ENCODE measurements around the gene NOTCH3.

Gene NOTCH3

DNA sequence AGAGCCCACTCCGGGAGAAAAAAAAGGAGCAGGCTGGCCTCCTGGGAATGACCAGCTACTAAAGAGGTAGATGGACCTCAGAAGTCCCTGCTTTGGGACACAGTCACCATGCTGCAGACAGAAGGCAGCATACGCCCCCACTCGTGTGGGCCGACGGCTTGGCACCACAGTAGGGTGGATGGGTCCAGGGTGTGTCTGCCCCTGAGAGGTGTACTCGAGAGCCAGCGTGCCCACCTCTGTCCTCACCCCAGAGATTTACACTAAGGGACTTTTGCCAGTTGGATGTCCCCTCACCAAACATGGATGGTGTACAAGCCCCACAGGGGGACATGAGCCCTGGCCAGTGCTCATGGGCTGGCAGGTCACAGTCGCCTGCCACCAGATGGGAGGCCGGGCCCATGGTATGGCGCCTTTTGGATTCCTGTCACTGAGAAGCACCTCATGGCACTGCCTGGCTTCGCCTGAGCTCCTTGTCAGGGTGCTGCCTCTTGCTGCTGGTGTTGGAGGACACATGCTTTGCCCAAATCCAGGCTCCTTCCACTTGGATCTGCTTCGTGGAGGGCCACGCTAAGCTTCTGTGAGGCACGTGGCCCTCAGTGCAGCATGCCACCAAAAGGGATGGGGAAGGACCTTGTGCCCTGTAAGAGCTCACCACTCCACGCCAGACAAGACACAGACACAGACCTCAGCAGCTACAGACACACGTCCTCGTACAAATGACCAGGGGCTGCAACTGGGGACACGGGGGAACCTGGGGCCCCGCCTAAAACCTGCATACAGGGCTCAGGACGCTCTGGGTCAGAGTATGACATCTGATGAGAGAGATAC lies 44.8 kb upstream of the NOTCH3 start:
- no peak for DNase-seq (ENCODE audit: insufficient read length, low spot score)
- TF ChIP-seq POLR2A (IDR thresholded peaks at IDR 0.05; ENCODE audit: low read depth, low read length) (no peak), POU2F2 (IDR thresholded peaks at IDR 0.05; ENCODE audit: low read depth, low read length) (no peak)
- no peak for FAIRE-seq

DNA sequence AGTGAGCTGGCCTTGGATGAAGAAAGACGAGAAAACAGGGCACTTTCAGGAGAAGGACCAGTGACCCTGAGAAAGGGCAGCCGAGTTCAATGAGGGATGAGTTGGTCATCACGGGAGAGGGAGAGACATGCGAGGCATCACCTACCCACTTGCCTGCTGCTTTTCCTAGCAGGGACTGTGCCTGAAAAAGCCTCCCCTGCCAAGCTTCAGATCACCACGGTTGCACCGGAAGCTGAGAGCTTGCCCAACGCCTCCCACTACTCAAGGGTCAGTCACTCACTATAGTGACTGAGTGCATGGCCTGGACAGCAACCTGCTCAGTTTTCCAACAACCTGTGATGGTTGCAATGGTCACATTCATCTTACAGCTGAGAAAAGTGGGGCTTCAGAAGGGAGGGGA lies 44.0 kb upstream of the NOTCH3 start:
- DNase-seq (ENCODE audit: insufficient read length, low spot score) (no peak), FAIRE-seq (no peak)
- TF ChIP-seq PAX5 (IDR thresholded peaks at IDR 0.05; ENCODE audit: insufficient read depth, low read length, severe bottlenecking) = no peak
- no peak for TF ChIP-seq POLR2AphosphoS5 (IDR thresholded peaks at IDR 0.05; ENCODE audit: low read depth, low read length)
- no peak for TF ChIP-seq POLR2A (IDR thresholded peaks at IDR 0.05; ENCODE audit: low read depth, low read length)
- TF ChIP-seq TAF1 (IDR thresholded peaks at IDR 0.05; ENCODE audit: low read depth, low read length) = no peak
- no peak for TF ChIP-seq POU2F2 (IDR thresholded peaks at IDR 0.05; ENCODE audit: low read depth, low read length)
- no peak for TF ChIP-seq SPI1 (IDR thresholded peaks at IDR 0.05; ENCODE audit: low read depth, low read length)

DNA sequence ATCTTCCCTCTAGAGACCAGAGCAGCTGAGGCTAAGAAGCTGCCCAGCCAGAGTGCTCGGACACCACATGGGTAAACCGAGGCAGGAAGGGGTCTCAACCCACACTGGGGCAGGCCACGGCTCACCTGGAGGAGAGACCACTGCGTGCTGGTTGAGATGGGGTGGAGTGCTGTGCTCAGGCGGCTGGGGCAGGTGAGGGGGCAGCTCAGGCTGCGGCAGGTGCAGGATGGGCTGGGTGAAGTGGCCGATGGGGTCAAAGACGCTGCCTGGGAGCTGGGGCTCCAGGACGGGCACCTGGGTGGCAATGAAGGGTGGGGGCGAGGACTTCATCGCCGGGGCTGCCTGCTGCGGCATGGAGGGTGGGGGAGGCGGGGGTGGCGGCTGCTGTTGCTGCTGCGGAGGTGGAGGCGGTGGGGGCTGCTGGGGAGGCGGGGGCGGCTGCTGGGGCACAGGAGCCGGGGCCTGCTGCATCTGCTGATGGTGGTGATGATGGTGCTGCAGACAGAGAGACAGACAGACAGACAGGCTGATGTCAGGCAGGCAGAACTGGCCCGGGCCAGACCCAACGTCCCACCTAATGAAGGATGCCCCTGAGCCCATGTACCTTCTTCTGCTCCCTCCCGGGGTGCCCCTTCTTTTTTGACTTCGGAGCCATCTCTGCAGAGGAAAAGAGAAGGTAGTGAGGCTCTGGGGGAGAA lies 43.5 kb upstream of the NOTCH3 start:
- DNase-seq (ENCODE audit: insufficient read length, low spot score) (no peak), FAIRE-seq (no peak)
- TF ChIP-seq TAF1 (IDR thresholded peaks at IDR 0.05; ENCODE audit: low read depth, low read length) (no peak), PAX5 (IDR thresholded peaks at IDR 0.05; ENCODE audit: insufficient read depth, low read length, severe bottlenecking) (no peak), SPI1 (IDR thresholded peaks at IDR 0.05; ENCODE audit: low read depth, low read length) (no peak), POLR2AphosphoS5 (IDR thresholded peaks at IDR 0.05; ENCODE audit: low read depth, low read length) (no peak), POU2F2 (IDR thresholded peaks at IDR 0.05; ENCODE audit: low read depth, low read length) (no peak), POLR2A (IDR thresholded peaks at IDR 0.05; ENCODE audit: low read depth, low read length) (no peak)

DNA sequence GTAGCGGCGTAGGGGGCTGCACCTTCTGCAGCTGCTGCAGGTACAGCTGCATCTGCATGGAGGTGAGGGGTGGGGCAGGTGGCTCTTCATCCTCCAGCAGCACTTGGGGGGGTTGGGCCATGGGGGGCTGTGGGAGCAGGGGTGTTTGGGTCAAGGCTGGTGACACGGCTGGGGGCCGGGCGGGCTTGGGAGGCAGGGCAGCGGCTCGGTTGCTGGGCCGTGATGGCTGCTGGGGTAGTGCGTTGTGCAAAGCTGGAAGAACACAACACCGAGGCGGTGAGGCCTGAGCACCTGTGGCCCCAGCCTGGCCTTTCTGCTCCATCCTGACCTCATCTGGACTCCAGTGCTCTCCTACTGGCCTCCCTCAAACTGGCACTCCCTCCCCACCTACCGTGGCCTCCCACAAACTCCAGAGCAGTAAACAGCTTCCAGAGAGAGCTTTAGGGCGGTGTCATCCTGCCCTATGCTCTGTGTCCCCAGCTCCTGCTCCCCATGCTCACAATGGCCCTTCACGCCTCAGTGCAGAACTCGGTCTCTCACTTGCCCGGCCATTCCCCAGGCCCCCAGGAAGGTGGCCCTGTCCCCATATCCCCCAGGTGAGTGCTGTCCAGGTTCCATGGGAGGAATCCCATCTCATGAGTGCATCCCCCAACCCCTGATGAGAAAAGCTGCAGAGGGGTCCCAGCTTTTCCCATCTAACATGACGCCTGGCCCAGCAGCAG lies 42.6 kb upstream of the NOTCH3 start:
- TF ChIP-seq PAX5 (IDR thresholded peaks at IDR 0.05; ENCODE audit: insufficient read depth, low read length, severe bottlenecking) = no peak
- no peak for FAIRE-seq
- DNase-seq (ENCODE audit: insufficient read length, low spot score) = no peak

DNA sequence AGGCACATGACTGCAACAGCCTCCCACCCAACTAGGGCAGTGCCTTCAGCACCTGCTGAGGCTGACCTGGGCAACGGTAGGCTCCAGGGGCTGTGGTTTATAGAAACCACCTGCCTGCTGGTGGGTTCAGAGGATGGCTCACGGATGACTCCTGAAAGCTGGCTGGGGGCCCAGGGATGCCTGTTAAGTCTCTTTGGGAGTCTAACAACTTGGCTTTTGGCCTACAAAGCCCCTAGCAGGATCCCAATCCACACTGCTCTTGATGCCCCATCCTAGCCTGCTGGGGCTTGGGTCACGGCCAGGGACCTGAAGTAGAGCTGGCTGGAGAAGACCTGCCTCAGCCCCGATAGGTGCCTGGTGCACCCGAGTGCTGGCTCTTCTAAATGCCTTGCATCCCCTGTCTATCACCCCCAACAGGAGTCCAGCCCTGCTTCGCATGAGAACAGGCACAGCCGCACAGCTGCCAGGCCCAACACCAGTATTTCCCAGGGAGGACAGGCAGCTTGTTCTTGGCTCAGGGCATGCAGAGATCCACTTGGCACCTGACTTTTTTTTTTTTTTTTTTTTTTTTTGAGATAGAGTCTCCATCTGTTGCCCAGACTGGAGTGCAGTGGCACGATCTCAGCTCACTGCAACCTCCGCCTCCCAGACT lies 40.6 kb upstream of the NOTCH3 start:
- TF ChIP-seq PAX5 (IDR thresholded peaks at IDR 0.05; ENCODE audit: insufficient read depth, low read length, severe bottlenecking) (no peak), SPI1 (IDR thresholded peaks at IDR 0.05; ENCODE audit: low read depth, low read length) (no peak), POU2F2 (IDR thresholded peaks at IDR 0.05; ENCODE audit: low read depth, low read length) (no peak), POLR2A (IDR thresholded peaks at IDR 0.05; ENCODE audit: low read depth, low read length) (no peak), TAF1 (IDR thresholded peaks at IDR 0.05; ENCODE audit: low read depth, low read length) (no peak), POLR2AphosphoS5 (IDR thresholded peaks at IDR 0.05; ENCODE audit: low read depth, low read length) (no peak)
- DNase-seq (ENCODE audit: insufficient read length, low spot score) = no peak
- no peak for FAIRE-seq

DNA sequence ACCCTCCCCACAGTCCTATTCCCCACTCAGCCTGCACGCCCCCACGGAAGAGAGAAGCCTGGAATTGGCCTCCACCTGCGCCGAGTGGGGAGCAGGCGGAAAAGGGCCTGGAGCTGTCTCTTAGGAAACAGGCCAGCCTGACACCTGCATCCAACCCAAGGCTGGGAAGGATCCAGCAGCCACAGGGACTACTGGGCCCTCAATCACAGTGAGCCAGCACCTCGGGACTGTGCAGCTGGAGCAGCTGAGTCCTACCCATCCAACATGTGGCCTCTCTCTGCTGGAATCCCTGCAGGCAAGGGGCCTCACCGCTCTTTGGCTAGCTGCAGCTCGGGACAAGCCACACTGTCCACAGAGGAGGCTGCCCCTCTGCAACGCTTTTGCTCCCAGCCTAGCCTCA lies 39.7 kb upstream of the NOTCH3 start:
- TF ChIP-seq POLR2A (IDR thresholded peaks at IDR 0.05; ENCODE audit: low read depth, low read length) = no peak
- no peak for TF ChIP-seq SPI1 (IDR thresholded peaks at IDR 0.05; ENCODE audit: low read depth, low read length)
- no peak for TF ChIP-seq POLR2AphosphoS5 (IDR thresholded peaks at IDR 0.05; ENCODE audit: low read depth, low read length)
- no peak for TF ChIP-seq PAX5 (IDR thresholded peaks at IDR 0.05; ENCODE audit: insufficient read depth, low read length, severe bottlenecking)
- TF ChIP-seq TAF1 (IDR thresholded peaks at IDR 0.05; ENCODE audit: low read depth, low read length) = no peak
- TF ChIP-seq POU2F2 (IDR thresholded peaks at IDR 0.05; ENCODE audit: low read depth, low read length) = no peak
- FAIRE-seq (no peak), DNase-seq (ENCODE audit: insufficient read length, low spot score) (no peak)

DNA sequence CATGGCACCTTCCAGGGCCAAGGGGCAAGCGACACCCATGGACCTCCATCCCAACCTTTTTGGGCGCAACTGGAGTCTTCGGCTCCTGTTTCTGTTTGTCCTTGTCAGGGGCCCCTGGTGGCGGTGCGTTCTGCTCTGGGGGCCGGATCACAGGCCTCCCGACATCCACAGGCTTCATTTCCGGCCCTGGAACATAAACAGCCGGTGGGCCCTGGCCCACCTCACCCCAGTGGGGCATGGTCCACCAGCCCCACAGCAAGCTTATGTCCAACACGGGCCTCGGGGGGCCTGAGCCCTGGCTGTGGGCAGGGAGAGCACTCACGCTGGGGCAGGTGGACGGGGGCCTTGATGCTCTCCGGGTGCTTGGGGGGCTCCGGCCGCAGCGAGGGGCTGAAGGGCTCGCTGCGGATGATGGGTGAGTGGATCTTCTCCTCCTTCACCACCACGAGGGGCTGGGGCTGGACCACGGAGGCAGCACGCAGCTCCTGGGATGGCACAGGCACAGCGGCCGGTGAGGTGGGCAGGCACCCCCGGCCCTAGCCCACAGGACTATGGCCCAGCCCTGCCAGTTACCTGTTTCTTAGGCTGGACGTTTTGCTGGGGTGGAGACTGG lies 38.6 kb upstream of the NOTCH3 start:
- DNase-seq (ENCODE audit: insufficient read length, low spot score) (no peak), FAIRE-seq (no peak)
- no peak for TF ChIP-seq PAX5 (IDR thresholded peaks at IDR 0.05; ENCODE audit: insufficient read depth, low read length, severe bottlenecking)
- no peak for TF ChIP-seq POLR2AphosphoS5 (IDR thresholded peaks at IDR 0.05; ENCODE audit: low read depth, low read length)
- no peak for TF ChIP-seq SPI1 (IDR thresholded peaks at IDR 0.05; ENCODE audit: low read depth, low read length)
- TF ChIP-seq POU2F2 (IDR thresholded peaks at IDR 0.05; ENCODE audit: low read depth, low read length) = no peak
- no peak for TF ChIP-seq POLR2A (IDR thresholded peaks at IDR 0.05; ENCODE audit: low read depth, low read length)
- no peak for TF ChIP-seq TAF1 (IDR thresholded peaks at IDR 0.05; ENCODE audit: low read depth, low read length)

DNA sequence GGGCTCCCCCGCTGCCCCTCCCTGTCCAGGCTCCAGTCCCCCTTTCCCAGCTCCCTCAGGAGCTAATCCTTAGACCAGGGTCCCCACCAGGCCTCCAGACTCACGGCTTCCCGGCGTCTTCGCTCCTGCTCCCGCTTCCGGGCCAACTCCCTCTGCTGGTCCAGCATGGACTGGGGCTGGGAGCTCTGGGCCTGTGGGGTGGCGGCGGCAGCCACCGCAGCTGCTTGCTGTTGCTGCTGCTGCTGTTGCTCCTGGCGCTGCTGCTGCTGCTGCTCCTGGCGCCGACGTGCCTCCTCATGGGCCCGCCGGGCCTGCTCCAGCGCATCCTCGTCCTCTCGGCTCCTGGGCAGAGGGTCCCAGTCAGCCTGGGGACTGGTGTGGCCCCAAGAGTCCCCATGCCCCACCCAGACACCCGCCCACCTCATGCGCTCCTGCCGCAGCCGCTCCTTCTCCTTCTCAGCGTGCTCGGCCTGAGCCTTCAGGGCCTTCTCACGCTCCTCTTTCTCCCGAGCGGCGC lies 37.9 kb upstream of the NOTCH3 start:
- no peak for TF ChIP-seq POLR2AphosphoS5 (IDR thresholded peaks at IDR 0.05; ENCODE audit: low read depth, low read length)
- TF ChIP-seq POLR2A (IDR thresholded peaks at IDR 0.05; ENCODE audit: low read depth, low read length) = no peak
- TF ChIP-seq TAF1 (IDR thresholded peaks at IDR 0.05; ENCODE audit: low read depth, low read length) = no peak
- TF ChIP-seq POU2F2 (IDR thresholded peaks at IDR 0.05; ENCODE audit: low read depth, low read length) = no peak
- no peak for TF ChIP-seq PAX5 (IDR thresholded peaks at IDR 0.05; ENCODE audit: insufficient read depth, low read length, severe bottlenecking)
- TF ChIP-seq SPI1 (IDR thresholded peaks at IDR 0.05; ENCODE audit: low read depth, low read length) = no peak
- FAIRE-seq = no peak
- no peak for DNase-seq (ENCODE audit: insufficient read length, low spot score)

Data from GM12891 (cell line).